SK-N-SH (cell line): ENCODE data around the gene FAM83E. TPM values are rescaled to one million over a fixed set of nuclear protein-coding genes. Genes with fewer than 3 reads are reported as not detected.
A peak's percentile ranks its signal among the peaks of the same experiment; 100 is the strongest.

Source experiments
- CTCF ChIA-PET: fragments of 300-600, 350-600 bp; formaldehyde crosslinking; extraction: SDS; loops from one replicate; lab custom pipeline; 2021; lab: Yijun Ruan, JAX
- POLR2A ChIA-PET: fragments of 350-600 bp; sonication (Branson Sonifier 250); formaldehyde crosslinking; extraction: SDS; loops from one replicate; lab custom pipeline; 2020; ENCODE audit warnings: antibody characterized with exemption, inconsistent platforms; lab: Yijun Ruan, JAX
- DNase-seq: peaks from one replicate; pipeline ENCODE4 v3.0.0; 2012
- H2AFZ ChIP-seq: fragments of 200-600 bp; sonication (generic); 2 replicates; pipeline ENCODE4 v1.8.1; 2016; ENCODE audit warnings: antibody characterized with exemption, mild to moderate bottlenecking, low read depth
- H3F3A ChIP-seq: fragments of 200-600 bp; sonication (generic); replicated peaks from 2 replicates; pipeline ENCODE3; 2016; ENCODE audit warnings: antibody characterized with exemption, mild to moderate bottlenecking; ENCODE audit not compliant: insufficient read depth
- H3K27ac ChIP-seq, 2 experiments: fragments of 200-500 bp in 1 of 2; fragments of 200-600 bp in 1 of 2; sonication (Bioruptor generic) in 1 of 2; sonication (generic), shearing (Covaris generic) in 1 of 2; 2 replicates each; pipeline versions ENCODE4 v1.5.1 to v1.6.1; 2014 to 2016; ENCODE audit warnings: low read depth in 2 of 2, inconsistent platforms in 1 of 2, low read length in 1 of 2, mild to moderate bottlenecking in 1 of 2, mixed read lengths in 1 of 2
- H3K27me3 ChIP-seq: fragments of 200-600 bp; sonication (generic), shearing (Covaris generic); 2 replicates; pipeline ENCODE4 v1.6.1; 2016; ENCODE audit warnings: mixed run types; ENCODE audit not compliant: insufficient read depth
- H3K36me3 ChIP-seq, 2 experiments: fragments of 200-500 bp in 1 of 2; fragments of 200-600 bp in 1 of 2; sonication (Bioruptor generic) in 1 of 2; sonication (generic) in 1 of 2; replicated peaks in 1 of 2; 2 replicates each; pipeline versions ENCODE3 to v1.5.1; 2014 to 2016; ENCODE audit warnings: low read length in 1 of 2, mild to moderate bottlenecking in 1 of 2; ENCODE audit not compliant: insufficient read depth in 2 of 2, control insufficient read depth in 1 of 2
- H3K4me1 ChIP-seq, 2 experiments: fragments of 200-500 bp in 1 of 2; fragments of 200-600 bp in 1 of 2; sonication (Bioruptor generic) in 1 of 2; sonication (generic), shearing (Covaris generic) in 1 of 2; 2 replicates each; pipeline versions ENCODE4 v1.5.1 to v1.6.1; 2014 to 2016; ENCODE audit warnings: low read depth in 1 of 2, low read length in 1 of 2, mixed run types in 1 of 2; ENCODE audit not compliant: insufficient read depth in 2 of 2, control insufficient read depth in 1 of 2
- H3K4me2 ChIP-seq: fragments of 200-600 bp; sonication (generic), shearing (Covaris generic); 2 replicates; pipeline ENCODE4 v1.6.1; 2017; ENCODE audit warnings: mixed run types
- H3K4me3 ChIP-seq, 2 experiments: fragments of 200-500 bp in 1 of 2; fragments of 200-600 bp in 1 of 2; sonication (Bioruptor generic) in 1 of 2; sonication (generic), shearing (Covaris generic) in 1 of 2; 2 replicates each; pipeline versions ENCODE4 v1.5.1 to v1.8.1; 2014 to 2016; ENCODE audit warnings: low read depth in 2 of 2, inconsistent platforms in 1 of 2, low read length in 1 of 2, mild to moderate bottlenecking in 1 of 2, mixed read lengths in 1 of 2, moderate library complexity in 1 of 2
- H3K79me2 ChIP-seq: fragments of 200-600 bp; sonication (generic); 2 replicates; pipeline ENCODE4 v1.8.1; 2017; ENCODE audit warnings: mild to moderate bottlenecking; ENCODE audit not compliant: insufficient read depth
- H3K9ac ChIP-seq: fragments of 200-600 bp; sonication (generic); 2 replicates; pipeline ENCODE4 v1.6.1; 2017; ENCODE audit warnings: mixed run types
- H3K9me2 ChIP-seq: fragments of 200-600 bp; sonication (generic); 2 replicates; pipeline ENCODE4 v1.6.1; 2017; ENCODE audit warnings: mixed run types
- H3K9me3 ChIP-seq: fragments of 200-600 bp; sonication (generic); 2 replicates; pipeline ENCODE4 v1.6.1; 2017; ENCODE audit warnings: mixed run types, mild to moderate bottlenecking, moderate library complexity
- H4K20me1 ChIP-seq: fragments of 200-600 bp; sonication (generic); 2 replicates; pipeline ENCODE4 v1.6.1; 2017; ENCODE audit warnings: mild to moderate bottlenecking, mixed run types; ENCODE audit not compliant: insufficient read depth
- ELF1 ChIP-seq: IDR thresholded peaks from 2 replicates; pipeline ENCODE4 v1.4.0; 2012
- GATA2 ChIP-seq: sonication (generic); formaldehyde crosslinking; IDR thresholded peaks from 2 replicates; pipeline ENCODE4 v1.5.0; 2020; ENCODE audit warnings: mild to moderate bottlenecking, missing genetic modification reagents
- JUND ChIP-seq: IDR thresholded peaks from 2 replicates; pipeline ENCODE4 v1.4.0; 2012
- MXI1 ChIP-seq: IDR thresholded peaks from 2 replicates; pipeline ENCODE4 v1.6.1; 2012; ENCODE audit warnings: mild to moderate bottlenecking, low read depth, low read length, improper control_type of control experiment
- POLR2AphosphoS5 ChIP-seq: IDR thresholded peaks from 2 replicates; pipeline ENCODE4 v1.6.1; 2012; ENCODE audit warnings: low read depth, low read length
- RCOR1 ChIP-seq: fragments of 150-350 bp; IDR thresholded peaks from 2 replicates; pipeline ENCODE4 v1.6.1; 2017; ENCODE audit warnings: antibody characterized with exemption, low read length
- REST ChIP-seq: IDR thresholded peaks from 2 replicates; pipeline ENCODE4 v1.6.1; 2012; ENCODE audit warnings: mild to moderate bottlenecking, low read depth, low read length, moderate library complexity
- TAF1 ChIP-seq: IDR thresholded peaks from 2 replicates; pipeline ENCODE4 v1.6.1; 2012; ENCODE audit warnings: low read depth, mild to moderate bottlenecking, low read length, moderate library complexity, borderline replicate concordance
- USF2 ChIP-seq: fragments of 150-350 bp; IDR thresholded peaks from 2 replicates; pipeline ENCODE4 v1.6.1; 2017; ENCODE audit warnings: antibody characterized with exemption, low read length, low read depth, borderline replicate concordance
- WGBS: methylation state at CpG from one replicate; pipeline ENCODE4 v1.1.6; 2017; ENCODE audit warnings: low lambda C conversion rate; 5-methylcytosine and 5-hydroxymethylcytosine counted together
- polyA plus RNA-seq, 3 experiments: library from polyadenylated mRNA; depleted of rRNA; stranded (reverse); fragments of >200 nt; gene quantifications; 2 replicates each; pipeline ENCODE4 v1.2.3, GENCODE V29; 2012

Gene FAM83E
- polyA plus RNA-seq, 1 of the 3 experiments (the other 2 are of a cell fraction): 0.44 TPM

- H3K36me3 ChIP-seq: peaks cover 2 to 4% of the 10 kb centered on the region in 2 experiments
- H3K9ac ChIP-seq: peak overlapping the region; percentile 64
- H3F3A ChIP-seq: peaks cover 24% of the 10 kb centered on the region
- no peaks in the 10 kb centered on the region for H3K27me3 ChIP-seq
- WGBS: 13% methylated on average over 8 of the region's 8 CpGs
- TF ChIP-seq GATA2 (CRISPR knock-in tag): peak; percentile 76
- TF ChIP-seq POLR2AphosphoS5: peak; percentile 77
- TF ChIP-seq JUND: no peak
- peak; percentile 63; the same call in 1 of the 2 replicates for TF ChIP-seq TAF1
- TF ChIP-seq RCOR1: peak; percentile 53; the same call in 1 of the 2 replicates
- no peak for TF ChIP-seq REST
- no peak for TF ChIP-seq USF2
- TF ChIP-seq ELF1: no peak
- TF ChIP-seq MXI1: peak; percentile 88
- H3K4me3 ChIP-seq: peak overlapping the region; percentile 47 to 59
- CTCF ChIA-PET: interaction anchor here (1.6 to 2.2 kb wide), 2 partner anchors 15 to 34 kb away, joined by 5 to 7 read pairs; no protein-coding TSS in a partner anchor
- DNase-seq: peak; percentile 65
- H4K20me1 ChIP-seq: peaks cover under 1% of the 10 kb centered on the region; the same call in 1 of the 2 replicates
- peak overlapping the region; percentile 78 to 98 for H3K27ac ChIP-seq
- H3K4me2 ChIP-seq: peak overlapping the region; percentile 80
- H3K9me3 ChIP-seq: no peaks in the 10 kb centered on the region
- POLR2A ChIA-PET: interaction anchor here (0.6 to 1.5 kb wide), 6 partner anchors 9 to 261 kb away, joined by 3 to 13 read pairs (median 4); partner anchors contain the start of gene CA11
- H3K79me2 ChIP-seq: peaks cover 14% of the 10 kb centered on the region
- H2AFZ ChIP-seq: peak overlapping the region; percentile 77; the same call in 1 of the 2 replicates
- H3K4me1 ChIP-seq: peaks cover 4 to 26% of the 10 kb centered on the region in 2 experiments; a peak in 2 of 4 replicates
- no peaks in the 10 kb centered on the region for H3K9me2 ChIP-seq
Observed at GRCh38 chr19:48623556-48624066, 8.7 kb upstream of the FAM83E start.
